HEK293 (cell line): Measurements from ENCODE around the gene TRA2B.

Source experiments
- CTCF ChIP-seq: fragments of 450-650 bp; formaldehyde crosslinking; IDR thresholded peaks from 2 replicates; pipeline ENCODE4 v1.5.1; 2016; ENCODE audit warnings: missing biosample characterization, missing genetic modification characterization
- GFI1B ChIP-seq: fragments of 450-650 bp; formaldehyde crosslinking; IDR thresholded peaks from 2 replicates; pipeline ENCODE4 v1.5.1; 2016; ENCODE audit warnings: missing biosample characterization, missing genetic modification characterization
- MEIS1 ChIP-seq: sonication (generic); formaldehyde crosslinking; IDR thresholded peaks from 2 replicates; pipeline ENCODE4 v1.8.1; 2022; ENCODE audit warnings: missing genetic modification reagents, mild to moderate bottlenecking, borderline replicate concordance
- REST ChIP-seq: fragments of 450-650 bp; formaldehyde crosslinking; IDR thresholded peaks from 2 replicates; pipeline ENCODE4 v1.5.1; 2016; ENCODE audit warnings: missing biosample characterization, missing genetic modification characterization
- ZBTB10 ChIP-seq: fragments of 450-650 bp; formaldehyde crosslinking; IDR thresholded peaks from 2 replicates; pipeline ENCODE4 v1.5.1; 2016; ENCODE audit warnings: missing biosample characterization, missing genetic modification characterization
- ZFP37 ChIP-seq: fragments of 450-650 bp; formaldehyde crosslinking; IDR thresholded peaks from 2 replicates; pipeline ENCODE4 v1.5.1; 2016; ENCODE audit warnings: missing biosample characterization, missing genetic modification characterization
- ZNF140 ChIP-seq: fragments of 450-650 bp; formaldehyde crosslinking; IDR thresholded peaks from 2 replicates; pipeline ENCODE4 v1.5.1; 2016; ENCODE audit warnings: missing biosample characterization, missing genetic modification characterization
- ZNF202 ChIP-seq: fragments of 450-650 bp; formaldehyde crosslinking; IDR thresholded peaks from 2 replicates; pipeline ENCODE4 v1.5.1; 2016; ENCODE audit warnings: missing biosample characterization, missing genetic modification characterization, borderline replicate concordance
- ZNF223 ChIP-seq: fragments of 450-650 bp; formaldehyde crosslinking; IDR thresholded peaks from 2 replicates; pipeline ENCODE4 v1.5.1; 2016; ENCODE audit warnings: missing biosample characterization, missing genetic modification characterization
- ZNF514 ChIP-seq: fragments of 450-650 bp; formaldehyde crosslinking; IDR thresholded peaks from 2 replicates; pipeline ENCODE4 v1.5.1; 2016; ENCODE audit warnings: missing biosample characterization, missing genetic modification characterization
- ZNF548 ChIP-seq: fragments of 450-650 bp; formaldehyde crosslinking; IDR thresholded peaks from 2 replicates; pipeline ENCODE4 v1.5.1; 2016; ENCODE audit warnings: missing biosample characterization, missing genetic modification characterization
- ZNF654 ChIP-seq: fragments of 450-650 bp; formaldehyde crosslinking; IDR thresholded peaks from 2 replicates; pipeline ENCODE4 v1.5.1; 2016; ENCODE audit warnings: low read depth, missing biosample characterization, missing genetic modification characterization
- ZNF670 ChIP-seq: fragments of 450-650 bp; formaldehyde crosslinking; IDR thresholded peaks from 2 replicates; pipeline ENCODE4 v1.5.1; 2016; ENCODE audit warnings: missing biosample characterization, missing genetic modification characterization, low read depth

GRCh38 chr3:185878920-185879319 lies 58.9 kb downstream of the TRA2B start:
- TF ChIP-seq ZNF670 (no peak), CTCF (tag by site-specific recombination) (no peak), ZNF548 (no peak), ZNF223 (tag by site-specific recombination) (no peak), ZFP37 (tag by site-specific recombination) (no peak), ZNF140 (no peak), REST (tag by site-specific recombination) (no peak), ZNF202 (tag by site-specific recombination) (no peak), GFI1B (tag by site-specific recombination) (no peak), ZBTB10 (tag by site-specific recombination) (no peak), MEIS1 (CRISPR knock-in tag) (no peak), ZNF654 (tag by site-specific recombination) (no peak), ZNF514 (no peak)
